A549 treated with CORT108297 at 1 μM for 4 hours (cell line): ENCODE measurements around the gene GIPR. TPM values are rescaled to one million over a fixed set of nuclear protein-coding genes. Genes with fewer than 3 reads are reported as not detected.

Source experiments
- total RNA-seq: library from RNA; stranded (reverse); fragments of 200-300 nt; extraction: Qiagen RNA extraction; gene quantifications from 5 replicates; pipeline ENCODE4 v1.2.3, GENCODE V29; 2022

The GIPR gene
- 1.7 to 4.0 TPM (median 3.3 TPM) in 5 replicates for total RNA-seq

GRCh38 chr19:45667620-45668341 is at the start of gene GIPR:
Gene GIPR (plus strand): TSS chr19:45668221. CDS start chr19:45669521, 1,300 bp downstream.

GRCh38 chr19:45638930-45639729 is 28.9 kb upstream of the GIPR start, which contains the start of gene EML2:
Gene EML2 (minus strand): TSS chr19:45639397. CDS start chr19:45639376, 21 bp downstream.

GRCh38 chr19:45691516-45692186 is 23.6 kb downstream of the GIPR start, which contains the start of gene SNRPD2:
Gene SNRPD2 (minus strand): TSS chr19:45691953. CDS start chr19:45691888, 65 bp downstream.

GRCh38 chr19:45692187-45693105 is 24.4 kb downstream of the GIPR start, which contains the start of gene QPCTL:
Gene QPCTL (plus strand): TSS chr19:45692666. CDS start chr19:45692704, 38 bp downstream.

GRCh38 chr19:45730368-45731288 is 62.6 kb downstream of the GIPR start, which contains the start of gene FBXO46:
Gene FBXO46 (minus strand): TSS chr19:45730896. CDS start chr19:45713495, 17,401 bp downstream.

Other genes starting within 250 kb of the GIPR start
- gene ERCC1, start 244.3 kb upstream of the GIPR start, total RNA-seq, result 127 to 168 TPM (median 156 TPM) in 5 replicates
- gene FOSB, start 200.2 kb upstream of the GIPR start, total RNA-seq, result 11.7 to 21.6 TPM (median 17.1 TPM) in 5 replicates
- 9.0 to 13.7 TPM (median 11.1 TPM) in 5 replicates for gene RTN2, start 171.2 kb upstream of the GIPR start, total RNA-seq
- 6.4 to 8.3 TPM (median 7.8 TPM) in 5 replicates for gene PPM1N, start 169.8 kb upstream of the GIPR start, total RNA-seq
- gene VASP, start 160.7 kb upstream of the GIPR start, total RNA-seq, result 120 to 159 TPM (median 139 TPM) in 5 replicates
- 11.0 to 18.1 TPM (median 16.8 TPM) in 5 replicates for gene OPA3, start 83.4 kb upstream of the GIPR start, total RNA-seq
- gene GPR4, start 66.0 kb upstream of the GIPR start, total RNA-seq, result 0.06 to 0.13 TPM (median 0.10 TPM) in 5 replicates
- 19.2 to 28.2 TPM (median 25.7 TPM) in 5 replicates for gene EML2, start 28.8 kb upstream of the GIPR start, total RNA-seq
- gene SNRPD2, start 23.7 kb downstream of the GIPR start, total RNA-seq, result 781 to 943 TPM (median 789 TPM) in 5 replicates
- 6.3 to 10.4 TPM (median 10.2 TPM) in 5 replicates for gene QPCTL, start 24.4 kb downstream of the GIPR start, total RNA-seq
- 8.8 to 10.7 TPM (median 10.6 TPM) in 5 replicates for gene FBXO46, start 62.7 kb downstream of the GIPR start, total RNA-seq
- 0.06 to 0.08 TPM (median 0.07 TPM) in 4 of 5 replicates, not detected in the other for gene MEIOSIN, start 65.2 kb downstream of the GIPR start, total RNA-seq
- gene SIX5, start 101.0 kb downstream of the GIPR start, total RNA-seq, result 18.9 to 34.0 TPM (median 32.5 TPM) in 5 replicates
- 37.3 to 58.8 TPM (median 54.3 TPM) in 5 replicates for gene DMPK, start 114.3 kb downstream of the GIPR start, total RNA-seq
- 22.5 to 40.0 TPM (median 39.5 TPM) in 5 replicates for gene DMWD, start 124.6 kb downstream of the GIPR start, total RNA-seq
- gene RSPH6A, start 147.1 kb downstream of the GIPR start, total RNA-seq, result not detected in 5 replicates
- gene SYMPK, start 194.9 kb downstream of the GIPR start, total RNA-seq, result 57.1 to 81.7 TPM (median 76.6 TPM) in 5 replicates
- gene FOXA3, start 196.1 kb downstream of the GIPR start, total RNA-seq, result 0.74 to 1.1 TPM (median 0.83 TPM) in 5 replicates
- gene IRF2BP1, start 217.9 kb downstream of the GIPR start, total RNA-seq, result 23.0 to 37.6 TPM (median 37.2 TPM) in 5 replicates
- gene MYPOP, start 234.4 kb downstream of the GIPR start, total RNA-seq, result 6.0 to 10.7 TPM (median 9.9 TPM) in 5 replicates
- gene NANOS2, start 246.6 kb downstream of the GIPR start, total RNA-seq, result not detected in 5 replicates